CD4-positive, alpha-beta T cell treated with Interleukin-17A for 4 hours (primary cell): ENCODE results near the gene AFF1.

Experiments used
- DNase-seq: peaks from one replicate; pipeline ENCODE4 v3.0.0-alpha.2; 2020; ENCODE audit warnings: mixed read lengths

The AFF1 gene

GRCh38 chr4:86950831-86951525 lies 16.2 kb downstream of the AFF1 start:
- DNase-seq: no peak

GRCh38 chr4:86955888-86956451 lies 21.2 kb downstream of the AFF1 start:
- no peak for DNase-seq

- DNase-seq: no peak
Measured at GRCh38 chr4:86957215-86957614, 22.4 kb downstream of the AFF1 start.

- DNase-seq: no peak
Measured at GRCh38 chr4:86959588-86960500, 25.0 kb downstream of the AFF1 start.

- no peak for DNase-seq
Measured at GRCh38 chr4:86960557-86960961, 25.7 kb downstream of the AFF1 start.

- no peak for DNase-seq
Measured at GRCh38 chr4:86961116-86961515, 26.3 kb downstream of the AFF1 start.

GRCh38 chr4:86961605-86962295 lies 26.9 kb downstream of the AFF1 start:
- no peak for DNase-seq

GRCh38 chr4:86963697-86964096 lies 28.9 kb downstream of the AFF1 start:
- peak; percentile 23 for DNase-seq

- DNase-seq: no peak
Measured at GRCh38 chr4:86965019-86965976, 30.5 kb downstream of the AFF1 start.

GRCh38 chr4:86967073-86967472 lies 32.3 kb downstream of the AFF1 start:
- DNase-seq: no peak

GRCh38 chr4:86967798-86968197 lies 33.0 kb downstream of the AFF1 start:
- DNase-seq: no peak

- no peak for DNase-seq
Measured at GRCh38 chr4:86968547-86968946, 33.7 kb downstream of the AFF1 start.

- DNase-seq: no peak
Measured at GRCh38 chr4:86970447-86971354, 35.9 kb downstream of the AFF1 start.

- no peak for DNase-seq
Measured at GRCh38 chr4:86971355-86971683, 36.5 kb downstream of the AFF1 start.

- no peak for DNase-seq
Measured at GRCh38 chr4:86972997-86973396, 38.2 kb downstream of the AFF1 start.

GRCh38 chr4:86973668-86974067 lies 38.9 kb downstream of the AFF1 start:
- DNase-seq: no peak

- DNase-seq: no peak
Measured at GRCh38 chr4:86974551-86974994, 39.8 kb downstream of the AFF1 start.

GRCh38 chr4:86975927-86976326 lies 41.1 kb downstream of the AFF1 start:
- DNase-seq: no peak

GRCh38 chr4:86976801-86977485 lies 42.1 kb downstream of the AFF1 start:
- no peak for DNase-seq

GRCh38 chr4:86977621-86978184 lies 42.9 kb downstream of the AFF1 start:
- DNase-seq: peak; percentile 21
